Spleen (tissue), 13 donors: ENCODE data around the gene NDRG3. TPM values are rescaled to one million over a fixed set of nuclear protein-coding genes. Genes with fewer than 3 reads are reported as not detected.
A peak's percentile ranks its signal among the peaks of the same experiment; 100 is the strongest.

Source experiments
- DNase-seq: peaks from one replicate; pipeline ENCODE4 v3.0.0-alpha.2; 2020
- H3K27ac ChIP-seq, 8 donors: fragments of 200-600 bp; sonication (generic) in 7 of 8; 1 replicate in 4 of 8; 2 replicates in 4 of 8; pipeline versions ENCODE4 v1.5.0 to v1.8.0; 2016 to 2021; ENCODE audit warnings: inconsistent platforms in 4 of 8, mild to moderate bottlenecking in 4 of 8, moderate library complexity in 1 of 8
- H3K27me3 ChIP-seq, 7 donors: fragments of 200-600 bp; sonication (generic) in 6 of 7; replicated peaks in 1 of 7; 1 replicate in 4 of 7; 2 replicates in 3 of 7; pipeline versions ENCODE4 v1.5.0 to v1.8.0; 2016 to 2021; ENCODE audit warnings: inconsistent platforms in 3 of 7, mild to moderate bottlenecking in 1 of 7
- H3K36me3 ChIP-seq, 6 donors: fragments of 200-600 bp; sonication (generic) in 5 of 6; 1 replicate in 4 of 6; 2 replicates in 2 of 6; pipeline versions ENCODE4 v1.5.0 to v1.8.0; 2016 to 2021; ENCODE audit warnings: inconsistent platforms in 2 of 6
- H3K4me1 ChIP-seq, 6 donors: fragments of 200-600 bp; sonication (generic) in 5 of 6; 1 replicate in 3 of 6; 2 replicates in 3 of 6; pipeline versions ENCODE4 v1.5.0 to v1.8.0; 2016 to 2021; ENCODE audit warnings: inconsistent platforms in 3 of 6
- H3K4me3 ChIP-seq, 8 donors: fragments of 200-600 bp; sonication (generic) in 7 of 8; 1 replicate in 4 of 8; 2 replicates in 4 of 8; pipeline versions ENCODE4 v1.5.0 to v1.8.0; 2016 to 2021; ENCODE audit warnings: inconsistent platforms in 4 of 8, mild to moderate bottlenecking in 4 of 8, moderate library complexity in 2 of 8
- H3K9me3 ChIP-seq, 8 donors: fragments of 200-600 bp; sonication (generic) in 7 of 8; 1 replicate in 4 of 8; 2 replicates in 4 of 8; pipeline versions ENCODE4 v1.5.0 to v1.8.0; 2016 to 2021; ENCODE audit warnings: inconsistent platforms in 4 of 8
- POLR2A ChIP-seq, 3 donors: fragments of 450-650 bp; IDR thresholded peaks; one replicate each; pipeline ENCODE4 v1.5.1; 2017; ENCODE audit warnings: antibody characterized with exemption in 3 of 3, mild to moderate bottlenecking in 1 of 3
- POLR2AphosphoS5 ChIP-seq, 3 donors: sonication (generic); formaldehyde crosslinking; IDR thresholded peaks; one replicate each; pipeline ENCODE4 v1.5.1; 2017; ENCODE audit warnings: antibody characterized with exemption in 3 of 3
- WGBS, 5 donors: extraction: QIAGEN DNeasy Blood & Tissue Kit in 3 of 5; methylation state at CpG; one replicate each; pipeline versions ENCODE4 v1.1.5 to v1.1.7; 2013 to 2018; 5-methylcytosine and 5-hydroxymethylcytosine counted together
- intact Hi-C: fragments of 100-400 bp; cut with DNase I; formaldehyde crosslinking; loops from one replicate; pipeline ENCODE4 v1.15.0; 2023; ENCODE audit warnings: low total_unique reads
- long read RNA-seq, 2 donors: transcript quantifications; one replicate each; lab custom pipeline, GENCODE V29; 2026
- polyA plus RNA-seq, 3 donors: library from polyadenylated mRNA; stranded (reverse); fragments of 200-250 nt; gene quantifications; one replicate each; pipeline ENCODE4 v1.2.1, GENCODE V29; 2013
- total RNA-seq, 7 donors: library from RNA; depleted of rRNA in 3 of 7; stranded (reverse); fragments of >200 nt in 3 of 7; fragmentation: NEBNext Ultra II Directional in 4 of 7; extraction: Animal tissue kit (Norgen Biotek cat#: 25700) in 4 of 7; gene quantifications; one replicate each; pipeline versions ENCODE4 v1.1.0 to v1.2.1, GENCODE V29; 2016 to 2021
- TF ChIP-seq, protein P1 (sequence below), 11 experiments: fragments of 200-600 bp in 7 of 11; fragments of 450-650 bp in 4 of 11; sonication (generic) in 4 of 11; IDR thresholded peaks in 8 of 11; conservative IDR thresholded peaks in 3 of 11; 1 replicate in 7 of 11; 2 replicates in 4 of 11; pipeline versions ENCODE4 v1.4.0 to v1.8.0; 2016 to 2021; ENCODE audit warnings: antibody characterized with exemption in 11 of 11, inconsistent platforms in 4 of 11, mild to moderate bottlenecking in 1 of 11
- donor health status: healthy with polysubstance abuse.
- donor health status: DM: no; HTN: no; CAD: no; lungs with moderate emphysema.
- donor health status: DM: no; HTN: no; CAD: no.
- donor health status: Bipolar disorder and iron deficiency.
- donor health status: healthy.
- donor health status: DM: no; HTN: no; CAD: no.
- donor health status: DM: yes; HTN: yes; CAD: no.

NDRG3 gene
- total RNA-seq (10 to 100 TPM; 26.8 to 32.0 (median 28.1) TPM), polyA plus RNA-seq (10 to 100 TPM; 15.5 to 22.5 (median 17.6) TPM)
- long read RNA-seq, donor 1, transcript NDRG3-201 (16 exons, 2,964 nt) = major isoform, 8 of 8 reads
- long read RNA-seq, donor 1, partial matches to known transcripts = 0 of 8 reads
- long read RNA-seq, donor 1, other reads (novel, unspliced or antisense) = 0 of 8 reads
- long read RNA-seq, donor 2, partial matches to known transcripts = 0 of 5 reads
- long read RNA-seq, donor 2, other reads (novel, unspliced or antisense) = 0 of 5 reads

DNA sequence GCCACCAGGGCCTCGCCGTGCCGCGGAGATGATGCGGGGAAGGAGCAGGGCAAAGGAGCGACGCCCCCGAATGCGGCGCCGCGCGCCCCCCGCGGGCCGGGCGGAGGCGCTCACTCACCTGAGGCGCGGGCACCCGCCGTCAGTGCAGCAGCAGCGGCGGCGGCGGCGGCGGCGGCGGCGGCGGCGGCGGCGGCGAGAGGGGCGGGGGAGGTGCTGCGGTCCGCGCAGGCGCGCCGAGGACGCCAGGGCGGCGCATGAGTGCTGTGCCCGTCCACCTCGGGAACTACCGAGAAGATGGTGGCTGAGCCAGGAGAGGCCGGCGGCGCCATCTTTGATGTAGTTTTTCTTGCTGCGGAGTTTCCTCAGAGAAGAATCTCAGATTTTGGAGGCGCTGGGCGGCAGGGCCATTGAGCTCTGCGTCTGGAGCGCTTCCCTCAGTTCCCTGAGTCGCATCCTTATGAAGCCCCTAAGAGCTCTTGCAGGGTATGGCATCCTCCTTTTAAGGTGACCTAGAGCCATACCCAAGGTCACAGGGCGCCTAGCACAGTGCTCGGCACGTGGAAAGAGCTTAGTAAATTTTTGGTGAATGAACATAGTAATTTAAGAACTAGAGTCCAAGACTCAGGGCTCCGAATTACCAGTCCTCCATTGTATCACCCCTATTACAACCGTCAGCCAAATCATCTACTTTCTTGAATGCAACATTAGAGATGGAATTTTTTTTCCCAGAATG is at the start of gene NDRG3:
TSS of gene NDRG3 (minus strand) at position 164 of the 733 bp plus-strand sequence. CDS start 24,355 bp downstream, outside the sequence.
- DNase-seq = peak; percentile 99
- Histone ChIP-seq H3K36me3 (peaks cover 0 to 11% (median 0%) of the 10 kb centered on the region in 6 donors), H3K27me3 (no peaks in the 10 kb centered on the region), H3K4me1 (peaks cover 8 to 26% (median 19%) of the 10 kb centered on the region in 6 donors), H3K9me3 (no peaks in the 10 kb centered on the region), H3K27ac (peak within 1 kb of the TSS; percentile 21 to 86 (median 78)), H3K4me3 (peak within 1 kb of the TSS; percentile 53 to 98 (median 84))
- WGBS, 5 donors = 3 to 9% (median 5%) methylated on average over 26 to 63 of the region's 63 CpGs
- intact Hi-C loops = no loop called here
- TF ChIP-seq POLR2A (IDR thresholded peaks at IDR 0.05) = peak in 1 of 3 donors; percentile 53
- TF ChIP-seq, protein P1, sequence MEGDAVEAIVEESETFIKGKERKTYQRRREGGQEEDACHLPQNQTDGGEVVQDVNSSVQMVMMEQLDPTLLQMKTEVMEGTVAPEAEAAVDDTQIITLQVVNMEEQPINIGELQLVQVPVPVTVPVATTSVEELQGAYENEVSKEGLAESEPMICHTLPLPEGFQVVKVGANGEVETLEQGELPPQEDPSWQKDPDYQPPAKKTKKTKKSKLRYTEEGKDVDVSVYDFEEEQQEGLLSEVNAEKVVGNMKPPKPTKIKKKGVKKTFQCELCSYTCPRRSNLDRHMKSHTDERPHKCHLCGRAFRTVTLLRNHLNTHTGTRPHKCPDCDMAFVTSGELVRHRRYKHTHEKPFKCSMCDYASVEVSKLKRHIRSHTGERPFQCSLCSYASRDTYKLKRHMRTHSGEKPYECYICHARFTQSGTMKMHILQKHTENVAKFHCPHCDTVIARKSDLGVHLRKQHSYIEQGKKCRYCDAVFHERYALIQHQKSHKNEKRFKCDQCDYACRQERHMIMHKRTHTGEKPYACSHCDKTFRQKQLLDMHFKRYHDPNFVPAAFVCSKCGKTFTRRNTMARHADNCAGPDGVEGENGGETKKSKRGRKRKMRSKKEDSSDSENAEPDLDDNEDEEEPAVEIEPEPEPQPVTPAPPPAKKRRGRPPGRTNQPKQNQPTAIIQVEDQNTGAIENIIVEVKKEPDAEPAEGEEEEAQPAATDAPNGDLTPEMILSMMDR (IDR thresholded peaks at IDR 0.05 in 8 of 11, conservative IDR thresholded peaks at IDR 0.05 in 3 of 11) = peak in 5 of 11 experiments; percentile 16 to 43 (median 29)
- TF ChIP-seq POLR2AphosphoS5 (IDR thresholded peaks at IDR 0.05) = peak; percentile 60 to 78 (median 65)

DNA sequence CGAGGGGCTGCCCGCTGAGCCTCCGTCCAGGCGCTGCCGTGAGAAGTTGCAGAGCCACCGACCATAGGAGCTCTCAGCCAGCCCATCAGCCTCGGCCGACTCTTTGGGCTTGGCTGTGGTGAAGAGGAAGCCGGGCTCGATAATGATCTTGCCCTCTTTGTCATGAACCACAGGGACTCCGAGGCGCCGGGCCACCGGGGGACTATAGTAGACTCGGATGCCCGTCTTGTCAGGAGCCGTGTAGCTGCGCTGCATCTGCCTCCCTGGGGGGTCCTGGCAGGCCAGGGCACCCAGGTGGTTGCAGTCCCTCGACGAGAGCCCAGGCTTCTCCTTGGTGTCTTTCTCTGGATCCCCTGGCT is 48.2 kb upstream of the NDRG3 start:
- H3K27me3 ChIP-seq = no peaks in the 10 kb centered on the region
- H3K27ac ChIP-seq = no peak overlapping the region
- no peak overlapping the region for H3K4me3 ChIP-seq
- no peaks in the 10 kb centered on the region for H3K9me3 ChIP-seq
- WGBS, 5 donors = 93 to 98% (median 96%) methylated on average over 11 to 20 of the region's 20 CpGs
- intact Hi-C loops = no loop called here
- no peak for DNase-seq
- TF ChIP-seq, protein P1 (IDR thresholded peaks at IDR 0.05 in 8 of 11, conservative IDR thresholded peaks at IDR 0.05 in 3 of 11) = no peak
- TF ChIP-seq POLR2A (IDR thresholded peaks at IDR 0.05) = no peak
- no peak for TF ChIP-seq POLR2AphosphoS5 (IDR thresholded peaks at IDR 0.05)
- peaks cover 0 to 97% (median 42%) of the 10 kb centered on the region in 6 donors for H3K36me3 ChIP-seq
- H3K4me1 ChIP-seq = peaks cover 0 to 18% (median 4%) of the 10 kb centered on the region in 6 donors

- no peaks in the 10 kb centered on the region for H3K9me3 ChIP-seq
- TF ChIP-seq POLR2AphosphoS5 (IDR thresholded peaks at IDR 0.05) (peak in 2 of 3 donors; percentile 7 to 19), POLR2A (IDR thresholded peaks at IDR 0.05) (no peak)
- H3K27ac ChIP-seq = no peak overlapping the region
- 94 to 97% (median 95%) methylated on average over 30 to 36 of the region's 36 CpGs for WGBS, 5 donors
- H3K36me3 ChIP-seq = peaks cover 0 to 97% (median 39%) of the 10 kb centered on the region in 6 donors
- H3K4me1 ChIP-seq = peaks cover 0 to 18% (median 4%) of the 10 kb centered on the region in 6 donors
- intact Hi-C loops = no loop called here
- no peak overlapping the region for H3K4me3 ChIP-seq
- no peak for DNase-seq
- H3K27me3 ChIP-seq = no peaks in the 10 kb centered on the region
Observed at GRCh38 chr20:36793294-36794115, 47.6 kb upstream of the NDRG3 start.

- Histone ChIP-seq H3K27me3 (no peaks in the 10 kb centered on the region), H3K36me3 (peaks cover 0 to 94% (median 32%) of the 10 kb centered on the region in 6 donors), H3K9me3 (no peaks in the 10 kb centered on the region), H3K4me3 (no peak overlapping the region), H3K4me1 (peaks cover 0 to 18% (median 4%) of the 10 kb centered on the region in 6 donors), H3K27ac (no peak overlapping the region)
- intact Hi-C loops = no loop called here
- TF ChIP-seq, protein P1 (IDR thresholded peaks at IDR 0.05 in 8 of 11, conservative IDR thresholded peaks at IDR 0.05 in 3 of 11) = peak in 4 of 11 experiments; percentile 15 to 38 (median 24)
- TF ChIP-seq POLR2AphosphoS5 (IDR thresholded peaks at IDR 0.05) = no peak
- TF ChIP-seq POLR2A (IDR thresholded peaks at IDR 0.05) = no peak
- 75 to 92% (median 91%) methylated on average over 3 of the region's 3 CpGs for WGBS, 5 donors
- no peak for DNase-seq
Observed at GRCh38 chr20:36792422-36792821, 46.5 kb upstream of the NDRG3 start.
